Activated naive CD4-positive, alpha-beta T cell treated with anti-CD3 and anti-CD28 coated beads, Interleukin-2, amount 10 ng/mL, durations not matched to agents 7 days and 5 days (primary cell): Measurements from ENCODE around the gene CFAP46.
"Not testable (repeated sequence)": the region's sequence is repeated elsewhere in the genome, so short reads cannot be mapped to it uniquely, and the experiment has no call there.

Source experiments
- CTCF ChIA-PET: fragments of 350-600 bp; sonication (Branson Sonifier 250); formaldehyde crosslinking; loops from one replicate; lab custom pipeline; 2021; ENCODE audit warnings: antibody characterized with exemption; lab: Charles Lee
- DNase-seq: peaks from one replicate; pipeline ENCODE4 v3.0.0-alpha.2; 2020
- H3K27ac Mint-ChIP-seq: one replicate; pipeline ENCODE4 v1.8.0; 2021; ENCODE audit warnings: mild to moderate bottlenecking, moderate library complexity, mixed read lengths
- H3K27me3 Mint-ChIP-seq: one replicate; pipeline ENCODE4 v1.8.0; 2021; ENCODE audit warnings: mild to moderate bottlenecking, mixed read lengths
- H3K36me3 Mint-ChIP-seq: one replicate; pipeline ENCODE4 v1.8.0; 2021; ENCODE audit warnings: mixed read lengths
- H3K4me1 Mint-ChIP-seq: one replicate; pipeline ENCODE4 v1.8.0; 2021; ENCODE audit warnings: mixed read lengths
- H3K4me3 Mint-ChIP-seq: one replicate; pipeline ENCODE4 v1.8.0; 2021; ENCODE audit warnings: mild to moderate bottlenecking, moderate library complexity, mixed read lengths
- H3K9me3 Mint-ChIP-seq: one replicate; pipeline ENCODE4 v1.8.0; 2021; ENCODE audit warnings: mixed read lengths

The CFAP46 gene

DNA sequence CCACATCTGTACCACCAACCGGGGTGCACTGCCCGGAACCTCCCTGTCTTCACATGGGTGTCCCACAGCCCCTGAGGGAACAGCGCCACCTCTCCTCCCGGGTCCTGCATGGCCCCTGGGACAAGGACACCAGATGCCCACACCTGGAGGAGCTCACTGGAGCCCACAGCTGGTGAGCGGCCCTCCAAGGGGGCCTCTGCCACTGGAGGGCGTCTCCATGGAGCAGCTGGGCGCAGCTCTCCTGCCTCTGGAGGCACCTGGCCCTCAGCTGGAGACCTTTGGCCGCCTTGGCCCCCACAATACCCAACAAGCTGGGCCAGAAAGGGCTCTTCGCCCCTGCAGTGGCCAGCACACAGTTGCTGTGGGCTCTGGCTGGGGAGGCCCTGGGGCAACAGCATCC lies 149.2 kb downstream of the CFAP46 start:
- Mint-ChIP-seq H3K4me1 (no peaks in the 10 kb centered on the region), H3K27ac (no peak overlapping the region), H3K27me3 (peaks cover 37% of the 10 kb centered on the region), H3K36me3 (no peaks in the 10 kb centered on the region), H3K4me3 (no peak overlapping the region), H3K9me3 (no peaks in the 10 kb centered on the region)
- DNase-seq: no peak
- CTCF ChIA-PET: interaction anchor here (1.4 kb wide), 1 partner anchor 139 kb away, joined by 6 read pairs; no protein-coding TSS in a partner anchor

DNA sequence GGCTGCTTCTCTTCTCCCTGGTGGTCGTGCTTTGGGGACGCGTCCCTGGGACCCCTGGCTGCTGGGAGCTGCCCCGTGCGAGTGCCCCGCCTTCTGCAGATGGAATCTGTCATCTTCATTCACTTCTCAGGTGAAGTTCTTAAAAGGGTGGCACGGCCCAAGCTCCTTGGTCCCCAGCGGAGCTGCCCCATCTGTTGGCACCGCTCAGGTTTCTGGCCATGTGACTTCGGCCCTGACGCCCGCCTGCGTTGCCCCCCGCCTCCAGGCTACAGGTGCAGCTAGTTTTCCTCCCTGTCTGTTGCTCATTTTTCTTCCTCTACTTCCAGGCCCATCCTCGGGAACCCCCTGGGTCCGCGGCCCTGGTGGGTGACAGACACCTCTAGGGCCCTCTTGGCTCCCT lies 149.6 kb downstream of the CFAP46 start:
- Mint-ChIP-seq H3K36me3 (no peaks in the 10 kb centered on the region), H3K9me3 (no peaks in the 10 kb centered on the region), H3K4me1 (no peaks in the 10 kb centered on the region), H3K27me3 (peaks cover 41% of the 10 kb centered on the region), H3K4me3 (no peak overlapping the region), H3K27ac (no peak overlapping the region)
- no peak for DNase-seq
- CTCF ChIA-PET: interaction anchor here (1.4 kb wide), 1 partner anchor 139 kb away, joined by 6 read pairs; no protein-coding TSS in a partner anchor

- H3K36me3 Mint-ChIP-seq, DNase-seq, H3K27ac Mint-ChIP-seq, H3K4me1 Mint-ChIP-seq, H3K9me3 Mint-ChIP-seq, H3K4me3 Mint-ChIP-seq, CTCF ChIA-PET: not testable (repeated sequence)
- H3K27me3 Mint-ChIP-seq: peaks cover 47% of the 10 kb centered on the region
Observed at GRCh38 chr10:132792099-132792498, 150.3 kb downstream of the CFAP46 start.

DNA sequence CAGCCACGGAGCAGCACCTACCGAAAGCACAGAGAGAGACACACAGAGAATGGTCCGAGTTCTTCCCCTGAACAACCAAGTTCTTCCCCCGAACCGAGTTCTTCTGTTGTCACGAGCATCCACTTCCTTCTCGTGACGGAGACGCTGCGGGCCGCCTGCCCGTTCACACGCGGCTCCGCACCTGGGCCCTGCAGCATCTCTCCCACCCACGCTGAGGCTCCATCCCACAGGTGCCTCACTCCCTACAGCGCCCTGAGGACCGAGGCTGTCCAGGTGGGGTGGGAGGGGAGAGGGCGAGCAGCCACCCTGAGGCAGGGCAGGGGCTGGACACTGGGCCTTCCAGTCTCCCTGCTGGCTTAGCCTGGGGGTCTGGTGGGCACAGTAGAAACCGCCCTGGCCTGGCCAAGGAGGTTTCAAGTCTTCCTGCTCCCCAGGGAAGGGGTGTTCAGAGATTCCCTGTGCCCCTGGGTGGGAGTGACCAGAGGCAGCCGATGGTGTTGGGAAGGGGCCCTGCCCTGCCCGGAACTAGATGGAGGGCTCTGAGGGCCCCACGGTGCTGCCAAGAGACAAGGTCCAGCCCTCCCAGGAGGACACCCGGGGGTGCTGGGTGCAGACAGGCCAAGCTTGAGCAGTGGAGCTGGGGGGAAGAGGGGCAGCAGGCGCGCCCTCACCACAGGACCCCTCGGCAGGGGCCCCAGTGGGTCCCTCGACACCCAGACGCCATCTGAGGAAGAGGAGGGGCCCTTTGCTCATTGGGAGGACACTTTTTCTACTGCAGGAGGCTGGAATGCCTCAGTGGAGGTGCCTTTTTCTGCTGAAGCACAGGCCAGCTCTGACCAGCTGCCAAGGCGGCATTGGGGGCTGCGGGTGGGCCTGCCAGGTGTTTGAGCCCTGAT lies 151.2 kb downstream of the CFAP46 start:
- Mint-ChIP-seq H3K27me3 (peaks cover 56% of the 10 kb centered on the region), H3K4me1 (no peaks in the 10 kb centered on the region), H3K36me3 (no peaks in the 10 kb centered on the region), H3K9me3 (no peaks in the 10 kb centered on the region), H3K4me3 (no peak overlapping the region), H3K27ac (no peak overlapping the region)
- CTCF ChIA-PET: interaction anchor here (1.5 kb wide), 1 partner anchor 137 kb away, joined by 3 read pairs; no protein-coding TSS in a partner anchor
- DNase-seq: no peak

DNA sequence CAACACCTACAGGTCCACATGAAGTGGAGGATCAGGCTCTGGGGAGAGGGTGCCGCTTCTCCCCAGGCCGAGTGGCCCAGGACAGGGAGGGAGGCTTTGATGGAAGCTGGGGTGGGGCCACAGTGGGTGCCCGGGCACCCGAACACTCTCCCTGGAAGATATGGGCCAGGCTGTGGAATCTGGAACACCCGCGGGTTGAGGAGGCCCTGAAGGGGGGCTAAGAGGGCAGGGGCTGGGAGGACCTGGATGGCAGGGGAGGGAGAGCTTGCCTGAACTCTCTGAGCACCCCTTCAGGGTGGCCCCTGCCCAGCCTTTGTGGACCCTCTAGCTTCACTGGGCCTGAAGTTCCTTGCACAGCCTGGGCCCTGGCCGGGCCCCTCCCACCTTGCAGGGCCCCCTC lies 151.9 kb downstream of the CFAP46 start:
- H3K9me3 Mint-ChIP-seq: no peaks in the 10 kb centered on the region
- no peaks in the 10 kb centered on the region for H3K36me3 Mint-ChIP-seq
- H3K27ac Mint-ChIP-seq: no peak overlapping the region
- no peak for DNase-seq
- CTCF ChIA-PET: interaction anchor here (0.6 to 1.5 kb wide), 2 partner anchors 136 to 289 kb away, joined by 3 read pairs; no protein-coding TSS in a partner anchor
- no peak overlapping the region for H3K4me3 Mint-ChIP-seq
- no peaks in the 10 kb centered on the region for H3K4me1 Mint-ChIP-seq
- peaks cover 62% of the 10 kb centered on the region for H3K27me3 Mint-ChIP-seq

DNA sequence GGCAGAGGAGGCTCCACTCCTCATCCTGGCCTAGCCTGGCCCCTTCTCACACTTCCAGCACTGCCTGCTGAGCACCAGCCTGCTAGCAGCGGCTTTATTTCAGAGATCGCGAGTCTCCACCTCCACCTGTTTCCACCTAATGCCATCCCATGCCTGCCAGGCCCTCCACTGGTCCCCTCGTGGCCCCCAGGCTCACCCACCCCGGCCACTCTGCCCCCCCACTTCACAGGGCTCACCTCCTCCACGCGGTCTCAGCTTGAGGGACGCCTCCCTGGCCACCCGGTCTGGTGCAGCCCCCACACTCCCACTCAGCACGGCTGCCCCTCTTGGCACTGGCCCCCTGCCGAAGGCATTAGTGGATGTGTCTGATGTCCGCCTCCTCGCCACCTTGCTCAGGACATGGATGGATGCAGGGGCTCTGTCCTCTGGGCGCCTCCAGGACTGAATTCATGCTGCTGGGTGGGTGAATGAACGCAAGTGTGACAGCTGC lies 152.7 kb downstream of the CFAP46 start:
- Mint-ChIP-seq H3K4me1 (no peaks in the 10 kb centered on the region), H3K27me3 (peaks cover 70% of the 10 kb centered on the region), H3K27ac (no peak overlapping the region), H3K9me3 (no peaks in the 10 kb centered on the region), H3K36me3 (no peaks in the 10 kb centered on the region), H3K4me3 (no peak overlapping the region)
- CTCF ChIA-PET: no interaction called here
- DNase-seq: no peak

- Mint-ChIP-seq H3K4me1 (no peaks in the 10 kb centered on the region), H3K4me3 (no peak overlapping the region), H3K27me3 (peaks cover 77% of the 10 kb centered on the region), H3K27ac (no peak overlapping the region), H3K9me3 (no peaks in the 10 kb centered on the region), H3K36me3 (no peaks in the 10 kb centered on the region)
- CTCF ChIA-PET: no interaction called here
- DNase-seq: no peak
Observed at GRCh38 chr10:132788831-132789219, 153.5 kb downstream of the CFAP46 start.

GRCh38 chr10:132788180-132788830 lies 154.1 kb downstream of the CFAP46 start:
- no peak for DNase-seq
- Mint-ChIP-seq H3K36me3 (peaks cover 4% of the 10 kb centered on the region), H3K4me1 (no peaks in the 10 kb centered on the region), H3K9me3 (no peaks in the 10 kb centered on the region), H3K4me3 (no peak overlapping the region), H3K27me3 (peaks cover 82% of the 10 kb centered on the region), H3K27ac (no peak overlapping the region)
- CTCF ChIA-PET: no interaction called here

DNA sequence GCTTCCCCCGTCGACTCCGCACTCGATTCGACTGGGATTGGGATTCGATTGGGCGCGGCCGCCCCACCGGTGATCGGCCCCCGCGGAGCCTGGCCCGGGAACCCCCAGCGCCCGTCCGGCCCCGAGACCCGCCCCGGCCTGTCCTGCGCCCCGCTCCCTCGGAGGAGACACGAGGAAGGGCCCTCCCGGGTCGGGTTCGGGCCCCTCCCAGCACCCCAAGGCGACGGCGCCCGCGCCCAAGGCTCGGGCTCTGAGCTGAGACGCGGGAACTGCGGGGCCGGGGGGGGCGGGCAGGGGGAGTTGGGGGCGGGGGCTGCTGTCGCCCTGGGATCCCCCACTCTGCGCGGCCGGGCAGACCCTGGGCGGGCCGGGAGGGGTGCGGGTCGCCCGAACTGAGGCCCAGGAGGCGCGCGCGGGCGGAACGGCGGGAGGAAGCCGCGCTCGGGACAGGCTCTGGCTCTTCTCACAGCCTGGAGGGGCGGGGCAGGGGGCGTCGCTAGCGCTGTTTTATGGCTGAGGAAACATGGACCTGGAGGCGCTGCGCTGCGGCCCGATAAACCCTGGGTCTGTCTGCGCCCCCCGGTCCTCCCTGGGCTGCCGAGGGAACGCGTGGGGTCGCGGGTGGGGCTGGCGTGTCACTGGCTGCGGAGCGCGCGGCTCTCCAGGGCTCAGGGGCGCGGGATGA lies 154.7 kb downstream of the CFAP46 start:
- Mint-ChIP-seq H3K36me3 (peaks cover 8% of the 10 kb centered on the region), H3K9me3 (no peaks in the 10 kb centered on the region), H3K27me3 (peaks cover 81% of the 10 kb centered on the region), H3K4me3 (no peak overlapping the region), H3K4me1 (no peaks in the 10 kb centered on the region), H3K27ac (no peak overlapping the region)
- CTCF ChIA-PET: no interaction called here
- no peak for DNase-seq

DNA sequence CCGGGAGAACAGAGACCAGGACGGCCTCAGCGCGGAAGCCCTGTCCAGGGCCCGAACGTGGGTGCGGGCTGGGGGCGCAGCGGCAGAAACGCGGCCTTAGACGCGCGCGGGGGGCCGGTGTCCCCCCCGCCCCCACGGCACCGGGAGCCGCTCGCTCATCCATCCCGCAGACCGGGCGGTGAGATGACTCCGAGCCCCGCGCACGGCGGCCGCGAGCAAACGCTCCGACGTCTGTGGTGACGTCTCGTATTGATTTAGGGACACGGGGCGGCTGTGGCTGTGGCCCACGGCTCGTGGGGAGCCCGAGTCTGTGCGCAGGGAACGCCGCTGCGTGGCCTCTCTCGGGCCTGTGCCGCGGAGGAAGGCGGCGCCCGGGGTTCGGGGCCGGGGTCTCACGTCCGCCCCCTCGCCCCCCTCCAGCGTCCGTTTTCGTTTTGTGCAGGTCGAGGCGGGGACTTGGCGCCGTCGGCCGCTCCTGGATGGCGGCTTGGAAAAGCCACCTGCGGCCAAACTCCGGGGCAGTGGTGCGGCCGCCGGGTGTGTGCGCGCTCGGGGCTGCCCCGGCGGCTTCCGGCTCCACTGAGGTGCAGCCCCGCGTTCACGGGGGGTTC lies 155.4 kb downstream of the CFAP46 start:
- no peaks in the 10 kb centered on the region for H3K9me3 Mint-ChIP-seq
- peaks cover 9% of the 10 kb centered on the region for H3K36me3 Mint-ChIP-seq
- DNase-seq: no peak
- H3K27me3 Mint-ChIP-seq: peaks cover 81% of the 10 kb centered on the region
- no peak overlapping the region for H3K4me3 Mint-ChIP-seq
- CTCF ChIA-PET: no interaction called here
- H3K4me1 Mint-ChIP-seq: no peaks in the 10 kb centered on the region
- no peak overlapping the region for H3K27ac Mint-ChIP-seq

DNA sequence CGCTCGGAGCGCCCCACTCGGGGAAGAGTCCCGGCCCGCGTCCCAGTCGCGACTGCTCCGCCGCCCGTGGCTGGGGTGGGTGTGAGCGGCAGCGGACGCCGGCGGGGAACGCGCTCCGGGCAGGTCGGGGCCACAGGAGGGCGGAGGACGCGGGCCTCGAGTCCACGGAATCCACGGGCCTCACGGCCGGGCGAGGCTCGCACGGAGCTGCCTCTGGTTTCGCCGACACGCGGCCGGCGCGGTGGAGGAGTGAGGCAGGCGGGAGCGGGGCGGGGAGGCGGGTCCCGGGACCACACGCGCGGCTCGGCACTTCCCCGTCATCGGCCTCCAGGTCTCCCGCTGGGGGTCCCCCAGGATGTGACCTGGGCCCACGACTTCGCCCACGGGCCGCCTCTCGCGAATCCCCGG lies 155.9 kb downstream of the CFAP46 start:
- H3K36me3 Mint-ChIP-seq: peaks cover 13% of the 10 kb centered on the region
- no peaks in the 10 kb centered on the region for H3K9me3 Mint-ChIP-seq
- H3K4me3 Mint-ChIP-seq: no peak overlapping the region
- H3K27ac Mint-ChIP-seq: no peak overlapping the region
- no peak for DNase-seq
- CTCF ChIA-PET: no interaction called here
- H3K4me1 Mint-ChIP-seq: no peaks in the 10 kb centered on the region
- H3K27me3 Mint-ChIP-seq: peaks cover 81% of the 10 kb centered on the region

DNA sequence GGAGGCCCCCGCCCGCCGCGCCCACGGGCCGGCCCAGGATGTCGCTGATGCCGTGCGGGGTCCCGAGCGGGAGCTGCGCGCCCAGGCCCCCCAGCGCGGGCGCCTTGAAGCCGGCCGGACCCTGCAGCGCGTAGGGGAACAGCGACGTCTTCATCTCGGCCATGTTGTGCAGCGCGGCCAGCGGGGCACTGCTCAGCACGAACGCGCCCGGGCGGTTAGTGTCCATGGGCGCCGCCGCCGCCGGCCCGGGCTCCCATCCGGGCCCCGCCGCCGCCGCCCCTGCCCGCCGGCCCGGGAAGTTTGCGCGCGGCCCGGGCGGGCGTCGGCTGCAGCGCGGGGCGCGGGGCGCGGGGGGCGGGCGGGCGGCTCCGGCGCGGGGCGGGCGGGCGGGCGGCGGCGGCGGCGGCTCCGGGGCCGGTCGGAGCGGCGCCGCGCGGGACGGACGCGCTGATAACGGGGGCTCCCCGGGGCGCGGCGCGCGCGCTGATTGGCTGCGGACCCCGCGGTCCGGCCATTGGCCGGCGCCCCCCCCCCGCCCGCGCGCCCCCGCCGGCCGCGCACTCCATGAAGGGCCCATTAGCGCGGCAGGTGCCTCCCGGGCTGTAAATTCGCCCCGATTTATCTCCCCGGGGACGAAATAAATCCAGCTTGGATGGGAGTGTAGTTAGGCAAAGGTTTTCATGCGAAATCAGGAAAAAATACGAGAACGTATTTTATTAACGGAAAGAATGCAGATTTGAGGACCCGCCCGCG lies 156.5 kb downstream of the CFAP46 start, which contains the start of gene NKX6-2:
NKX6-2 (minus strand) TSS at position 425 of the 753 bp plus-strand sequence; CDS start at position 226, 199 bp downstream.
- no peak within 1 kb of the TSS for H3K27ac Mint-ChIP-seq
- H3K4me3 Mint-ChIP-seq: no peak within 1 kb of the TSS
- no peaks in the 10 kb centered on the region for H3K9me3 Mint-ChIP-seq
- peaks cover 77% of the 10 kb centered on the region for H3K27me3 Mint-ChIP-seq
- peaks cover 13% of the 10 kb centered on the region for H3K36me3 Mint-ChIP-seq
- CTCF ChIA-PET: no interaction called here
- no peaks in the 10 kb centered on the region for H3K4me1 Mint-ChIP-seq
- no peak for DNase-seq
